K562 (cell line): ENCODE results near the gene PCNX3.
A peak's percentile ranks its signal among the peaks of the same experiment; 100 is the strongest.

ENCODE experiments used
- CHD4 ChIP-seq: fragments of 200-600 bp; sonication (generic); IDR thresholded peaks from 3 replicates; pipeline ENCODE4 v1.6.1; 2012; ENCODE audit warnings: low read depth, mild to moderate bottlenecking, mixed read lengths, low read length, inconsistent platforms; ENCODE audit not compliant: insufficient read depth, insufficient replicate concordance, poor library complexity, severe bottlenecking
- CTBP1 ChIP-seq: fragments of 450-650 bp; IDR thresholded peaks from 2 replicates; pipeline ENCODE4 v1.6.1; 2016; ENCODE audit warnings: borderline replicate concordance
- HDAC1 ChIP-seq, 2 experiments: fragments of 450-650 bp; IDR thresholded peaks; 2 replicates each; pipeline ENCODE4 v1.6.1; 2016 to 2017; ENCODE audit warnings: inconsistent platforms in 1 of 2, mild to moderate bottlenecking in 1 of 2, moderate library complexity in 1 of 2
- KAT7 ChIP-seq: sonication (generic); formaldehyde crosslinking; IDR thresholded peaks from 2 replicates; pipeline ENCODE4 v1.8.0; 2022; ENCODE audit warnings: missing genetic modification reagents, mild to moderate bottlenecking, borderline replicate concordance
- MEF2D ChIP-seq: conservative IDR thresholded peaks from 2 replicates; pipeline ENCODE4 v1.6.1; 2016; ENCODE audit warnings: low read depth, missing genetic modification characterization, missing compliant biosample characterization
- TEAD4 ChIP-seq, 2 experiments: sonication (generic) in 1 of 2; formaldehyde crosslinking in 1 of 2; IDR thresholded peaks; 2 replicates each; pipeline versions ENCODE4 v1.6.1 to v1.8.0; 2012 to 2022; ENCODE audit warnings: borderline replicate concordance in 1 of 2, inconsistent platforms in 1 of 2, low read length in 1 of 2, mild to moderate bottlenecking in 1 of 2, missing genetic modification reagents in 1 of 2
- TF ChIP-seq, protein P1 (sequence below), 3 experiments: IDR thresholded peaks in 2 of 3; conservative IDR thresholded peaks in 1 of 3; 2 replicates each; pipeline ENCODE4 v1.5.1; 2011 to 2012; ENCODE audit warnings: low read length in 3 of 3, mild to moderate bottlenecking in 3 of 3, control low read depth in 2 of 3, improper control_type of control experiment in 1 of 3, inconsistent platforms in 1 of 3, low read depth in 1 of 3, mixed read lengths in 1 of 3, moderate library complexity in 1 of 3; ENCODE audit not compliant: insufficient read depth in 2 of 3

DNA sequence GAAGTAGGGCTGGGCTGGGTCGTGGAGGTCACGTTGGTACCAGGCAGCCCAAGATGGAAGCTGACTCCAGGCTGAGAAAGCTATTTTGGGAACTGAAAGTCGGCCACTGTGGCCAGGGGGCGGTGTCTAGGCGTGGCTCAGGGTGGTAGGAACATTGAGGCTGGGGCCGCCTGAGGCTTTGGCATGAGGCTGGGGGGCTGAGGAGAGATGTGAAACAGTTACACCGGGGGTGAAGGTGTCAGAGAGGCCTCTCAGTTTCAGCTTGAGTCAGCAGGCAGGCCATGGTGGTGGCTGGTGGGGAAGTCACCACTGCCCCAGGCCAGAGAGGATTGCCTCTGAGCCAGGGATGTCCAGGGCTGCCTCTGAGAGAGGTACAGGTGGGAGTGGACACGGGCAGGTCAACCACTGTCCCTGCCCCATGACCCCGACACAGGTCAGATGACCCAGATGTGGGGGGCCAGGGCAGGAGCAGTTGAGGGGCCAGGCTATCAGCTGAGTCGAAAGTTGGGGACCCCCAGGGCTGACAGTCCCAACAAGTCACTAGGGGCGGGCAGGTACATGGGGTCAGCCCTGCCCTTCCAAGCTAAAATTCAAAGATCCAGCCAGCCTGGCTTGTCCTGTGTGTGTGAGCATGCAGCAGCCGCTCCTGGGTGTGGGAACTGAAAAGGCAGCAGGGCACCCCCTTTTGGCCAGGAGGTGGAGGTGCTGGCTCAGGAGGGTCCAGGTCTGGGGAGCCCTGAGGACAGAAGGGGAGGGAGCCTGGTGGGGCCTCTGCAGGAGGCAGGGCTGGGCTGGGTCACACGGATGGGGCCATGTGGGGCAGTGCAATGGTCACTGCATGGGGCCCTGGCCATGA lies 27.1 kb upstream of the PCNX3 start:
- TF ChIP-seq, protein P1, sequence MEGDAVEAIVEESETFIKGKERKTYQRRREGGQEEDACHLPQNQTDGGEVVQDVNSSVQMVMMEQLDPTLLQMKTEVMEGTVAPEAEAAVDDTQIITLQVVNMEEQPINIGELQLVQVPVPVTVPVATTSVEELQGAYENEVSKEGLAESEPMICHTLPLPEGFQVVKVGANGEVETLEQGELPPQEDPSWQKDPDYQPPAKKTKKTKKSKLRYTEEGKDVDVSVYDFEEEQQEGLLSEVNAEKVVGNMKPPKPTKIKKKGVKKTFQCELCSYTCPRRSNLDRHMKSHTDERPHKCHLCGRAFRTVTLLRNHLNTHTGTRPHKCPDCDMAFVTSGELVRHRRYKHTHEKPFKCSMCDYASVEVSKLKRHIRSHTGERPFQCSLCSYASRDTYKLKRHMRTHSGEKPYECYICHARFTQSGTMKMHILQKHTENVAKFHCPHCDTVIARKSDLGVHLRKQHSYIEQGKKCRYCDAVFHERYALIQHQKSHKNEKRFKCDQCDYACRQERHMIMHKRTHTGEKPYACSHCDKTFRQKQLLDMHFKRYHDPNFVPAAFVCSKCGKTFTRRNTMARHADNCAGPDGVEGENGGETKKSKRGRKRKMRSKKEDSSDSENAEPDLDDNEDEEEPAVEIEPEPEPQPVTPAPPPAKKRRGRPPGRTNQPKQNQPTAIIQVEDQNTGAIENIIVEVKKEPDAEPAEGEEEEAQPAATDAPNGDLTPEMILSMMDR (IDR thresholded peaks at IDR 0.05 in 2 of 3, conservative IDR thresholded peaks at IDR 0.05 in 1 of 3; ENCODE audit: insufficient read depth in 2 of 3, low read depth in 1 of 3, low read length in 3 of 3) = peak; percentile 83 to 90 (median 84)
- no peak for TF ChIP-seq HDAC1 (IDR thresholded peaks at IDR 0.05)
- TF ChIP-seq CHD4 = no peak
- TF ChIP-seq TEAD4 (IDR thresholded peaks at IDR 0.05; ENCODE audit: low read length) = no peak
- TF ChIP-seq TEAD4 (CRISPR knock-in tag; IDR thresholded peaks at IDR 0.05; ENCODE audit: borderline replicate concordance) = no peak
- no peak for TF ChIP-seq KAT7 (CRISPR knock-in tag)
- TF ChIP-seq CTBP1 = no peak
- no peak for TF ChIP-seq MEF2D (tag)
